Measurements from ENCODE around the gene DOCK10.

Gene DOCK10

GRCh38 chr2:224816816-224817215 lies 225.5 kb downstream of the DOCK10 start:
- DNase-seq = no peak

GRCh38 chr2:224813578-224813977 lies 228.7 kb downstream of the DOCK10 start:
- DNase-seq = no peak

DNA sequence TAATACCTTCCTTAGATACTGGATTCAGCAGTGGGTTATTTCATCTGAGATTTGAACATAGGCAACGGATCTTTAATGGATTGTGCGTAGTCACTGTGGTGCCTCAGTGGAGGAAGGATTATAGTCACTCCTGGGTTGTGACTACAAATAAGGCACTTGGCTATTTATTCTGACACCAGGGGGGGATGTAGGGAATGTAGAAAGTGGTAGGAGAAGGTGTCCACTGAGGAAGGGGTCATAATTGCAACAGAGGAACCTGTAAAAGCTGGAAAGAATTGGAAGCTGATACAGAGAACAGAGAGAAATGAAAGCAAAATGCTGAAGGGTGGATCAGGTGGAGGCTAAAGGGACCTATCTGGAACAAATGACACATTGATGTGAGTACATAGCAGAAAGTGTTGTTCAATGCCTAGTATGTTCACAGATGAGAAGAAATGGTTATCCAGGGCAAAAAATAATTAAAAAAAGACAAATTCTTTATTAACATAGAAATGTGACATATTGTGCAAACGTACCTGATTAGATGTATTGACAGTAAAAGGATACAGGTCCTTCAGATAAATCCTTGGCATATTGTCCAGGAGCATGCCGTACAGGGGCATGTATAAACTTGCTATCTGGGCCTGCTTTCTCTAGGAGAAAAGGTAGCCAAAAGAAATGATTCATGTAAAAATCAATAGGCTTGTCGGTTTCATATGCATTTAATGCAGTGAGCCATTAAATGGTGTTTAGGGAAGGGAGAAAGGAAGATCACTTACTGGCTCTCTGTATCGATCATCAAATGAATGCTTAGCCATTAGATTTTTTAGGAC lies 234.9 kb downstream of the DOCK10 start:
- no peak for DNase-seq

DNA sequence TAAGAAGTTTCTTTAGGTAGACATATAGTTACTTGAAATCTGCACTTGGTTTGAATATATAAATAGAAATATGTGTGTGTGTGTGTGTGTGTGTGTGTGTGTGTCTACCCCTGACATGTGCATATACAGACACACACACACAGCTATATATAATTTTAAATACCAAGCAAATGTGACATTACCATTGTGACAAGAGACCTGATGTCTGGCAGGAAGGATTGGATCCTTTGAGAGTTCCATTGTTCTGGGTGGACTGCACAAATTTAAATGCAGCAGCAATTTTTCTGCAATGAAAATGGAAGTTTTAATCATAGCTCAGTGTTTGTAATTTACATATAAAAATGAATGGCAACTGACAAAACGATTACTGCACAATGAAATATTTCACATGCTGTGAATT lies 238.3 kb downstream of the DOCK10 start:
- no peak for DNase-seq

GRCh38 chr2:224802407-224802806 lies 239.9 kb downstream of the DOCK10 start:
- no peak for DNase-seq

- no peak for DNase-seq
Measured at GRCh38 chr2:224801360-224801759, 240.9 kb downstream of the DOCK10 start.

- DNase-seq = no peak
Measured at GRCh38 chr2:224799691-224800090, 242.6 kb downstream of the DOCK10 start.

GRCh38 chr2:224798180-224798579 lies 244.1 kb downstream of the DOCK10 start:
- DNase-seq = no peak

DNA sequence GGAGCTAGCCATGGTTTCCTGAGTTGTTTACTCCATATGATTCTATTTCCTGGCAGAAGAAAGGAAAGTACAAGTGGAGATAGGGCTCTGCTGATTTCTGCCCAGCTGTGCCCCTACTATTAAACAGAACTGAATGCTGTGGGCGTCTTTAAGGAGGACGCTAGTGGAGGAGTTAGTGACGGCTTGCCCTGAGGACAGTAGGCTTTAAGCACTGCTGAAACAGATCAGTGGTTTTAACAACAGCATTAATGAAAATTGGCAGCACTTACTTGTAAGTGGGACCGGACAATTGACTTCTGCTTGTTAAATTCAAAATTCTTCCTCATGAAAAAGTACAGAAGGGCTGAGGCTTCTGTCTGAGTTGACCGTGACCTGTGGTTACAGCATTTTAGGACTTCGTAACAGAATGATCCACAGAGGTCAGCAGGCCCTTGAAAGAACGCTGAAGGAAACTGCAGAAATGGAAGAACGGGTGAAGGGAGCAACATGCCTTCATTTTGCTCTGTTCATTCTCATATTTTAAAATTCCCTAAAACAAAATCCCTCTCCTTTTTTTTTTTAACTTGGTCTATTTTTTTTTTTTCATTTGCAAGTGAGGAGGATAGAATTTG lies 245.5 kb downstream of the DOCK10 start:
- no peak for DNase-seq

GRCh38 chr2:224793946-224794345 lies 248.3 kb downstream of the DOCK10 start:
- no peak for DNase-seq

GRCh38 chr2:224786848-224787247 lies 255.4 kb downstream of the DOCK10 start:
- DNase-seq = no peak

DNA sequence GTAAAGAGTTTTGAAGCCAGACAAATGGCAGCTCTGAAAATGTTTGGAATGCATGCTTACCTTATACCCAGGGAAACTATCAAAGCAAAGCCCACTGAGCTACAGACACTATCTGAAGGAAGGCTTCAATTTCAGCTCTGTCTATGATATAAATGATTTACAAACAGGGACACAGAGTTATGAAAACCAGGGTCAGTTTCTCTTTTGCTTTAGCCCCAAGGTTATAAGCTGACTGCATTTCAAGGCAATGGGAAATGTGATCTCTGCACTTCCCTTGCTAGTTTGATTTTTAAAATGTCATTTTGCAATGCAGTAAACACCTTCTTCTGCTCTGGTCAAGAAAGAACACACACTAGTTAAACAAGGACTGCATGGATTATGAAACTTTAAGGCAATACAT lies 260.9 kb downstream of the DOCK10 start:
- DNase-seq = no peak

- DNase-seq = no peak
Measured at GRCh38 chr2:224780823-224781222, 261.4 kb downstream of the DOCK10 start.

GRCh38 chr2:224780106-224780505 lies 262.2 kb downstream of the DOCK10 start:
- no peak for DNase-seq

DNA sequence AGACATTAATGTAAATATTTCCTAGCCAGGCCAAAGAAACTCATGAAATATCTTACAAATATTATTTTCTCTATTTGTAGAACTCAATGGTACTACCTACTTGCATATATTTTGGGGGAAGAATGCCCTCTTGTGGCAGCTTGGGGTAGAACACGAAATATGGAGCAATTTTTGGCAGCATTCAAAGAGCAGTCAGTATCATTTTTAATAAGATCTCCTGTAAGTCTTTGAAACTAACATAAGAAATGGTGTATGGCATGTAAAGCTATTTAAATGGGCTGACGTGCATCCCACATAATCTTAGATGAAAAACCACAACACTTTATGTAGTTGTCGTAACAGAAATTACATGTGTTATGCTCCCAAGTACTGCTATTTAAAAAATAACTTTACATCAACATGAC lies 263.8 kb downstream of the DOCK10 start:
- no peak for DNase-seq

DNA sequence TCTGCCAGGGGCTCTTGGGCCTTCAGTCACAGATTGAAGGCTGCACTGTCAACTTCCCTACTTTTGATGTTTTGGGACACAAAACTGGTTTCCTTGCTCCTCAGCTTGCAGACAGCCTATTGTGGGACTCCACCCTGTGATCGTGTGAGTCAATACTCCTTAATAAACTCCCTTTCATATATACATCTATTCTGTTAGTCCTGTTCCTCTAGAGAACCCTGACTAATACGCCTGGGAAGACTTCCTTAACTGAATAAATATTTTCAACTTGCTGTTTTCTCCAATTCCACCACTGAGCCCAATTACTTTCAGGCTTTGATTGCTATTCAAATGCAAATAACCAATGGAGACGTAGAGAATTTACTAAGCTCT lies 264.7 kb downstream of the DOCK10 start:
- DNase-seq = no peak

- DNase-seq = no peak
Measured at GRCh38 chr2:224776795-224777558, 265.3 kb downstream of the DOCK10 start.

DNA sequence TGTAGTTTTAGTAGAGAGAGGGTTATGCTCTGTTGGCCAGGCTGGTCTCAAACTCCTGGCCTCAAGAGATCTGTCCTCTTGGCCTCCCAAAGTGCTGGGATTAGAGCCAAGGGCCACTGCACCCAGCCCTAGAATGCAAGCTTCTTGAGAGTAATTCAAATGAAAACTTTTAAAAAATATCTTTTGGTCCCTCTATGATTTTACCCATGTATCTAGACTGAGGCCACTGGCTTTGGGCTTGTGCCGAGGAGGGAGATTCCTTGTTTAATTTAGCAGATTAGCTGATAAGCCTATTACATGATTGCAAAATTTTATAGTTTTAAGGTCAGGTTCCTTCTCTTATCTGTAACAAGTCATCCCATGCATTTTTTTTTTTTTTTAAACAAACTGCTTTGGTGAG lies 266.6 kb downstream of the DOCK10 start:
- DNase-seq = no peak

- DNase-seq = no peak
Measured at GRCh38 chr2:224774735-224775134, 267.5 kb downstream of the DOCK10 start.

- no peak for DNase-seq
Measured at GRCh38 chr2:224772494-224772893, 269.8 kb downstream of the DOCK10 start.

DNA sequence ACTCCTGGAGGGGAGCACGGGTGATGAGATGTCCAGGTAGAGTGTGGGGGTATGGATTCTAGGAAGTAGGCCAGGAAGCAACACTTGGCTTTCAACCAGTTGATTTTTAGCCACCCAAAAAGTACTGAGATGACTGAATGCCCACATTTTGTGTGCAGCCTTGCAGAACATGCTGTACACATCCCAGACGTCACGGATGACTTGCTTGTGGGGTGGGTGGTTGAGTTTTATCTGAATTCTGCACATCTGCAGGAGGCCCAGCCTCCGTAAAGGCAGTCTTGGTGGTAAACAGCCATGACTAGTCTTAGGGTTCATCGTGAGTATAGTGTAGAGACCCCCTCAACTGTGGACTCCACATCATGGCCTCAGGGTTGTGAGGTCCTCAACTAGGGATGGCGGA lies 272.8 kb downstream of the DOCK10 start:
- DNase-seq = no peak

- DNase-seq = no peak
Measured at GRCh38 chr2:224764565-224765236, 277.6 kb downstream of the DOCK10 start.

DNA sequence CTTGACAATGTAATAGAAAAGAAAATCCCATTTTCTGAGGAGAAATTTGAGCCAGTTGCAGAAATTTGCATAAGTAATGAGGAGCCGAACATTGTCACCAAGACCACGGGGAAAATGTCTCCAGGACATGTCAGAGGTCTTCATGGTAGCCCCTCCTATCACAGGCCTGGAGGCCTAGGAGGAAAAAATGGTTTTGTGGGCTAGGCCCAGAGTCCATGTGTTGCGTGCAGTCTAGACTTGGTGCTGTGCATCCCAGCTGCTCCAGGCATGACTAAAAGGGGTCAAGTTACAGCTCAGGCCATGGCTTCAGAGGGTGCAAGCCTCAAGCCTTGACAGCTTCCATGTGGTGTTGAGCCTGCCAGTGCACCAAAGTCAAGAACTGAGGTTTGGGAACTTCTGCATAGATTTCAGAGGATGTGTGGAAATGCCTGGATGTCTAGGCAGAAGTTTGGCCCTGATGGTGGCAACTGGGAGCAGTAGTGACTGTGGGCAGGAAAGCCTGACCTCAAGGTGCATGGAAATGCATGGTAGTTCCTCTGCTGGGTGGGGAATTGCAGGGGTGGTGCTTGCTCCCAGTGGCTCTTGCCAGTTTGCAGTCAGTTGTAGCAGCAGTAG lies 284.2 kb downstream of the DOCK10 start:
- DNase-seq = no peak

Data from NCI-H1092 (cell line).